Right ventricle myocardium inferior (tissue), 1 donor: ENCODE results near the gene DDX10. TPM values are rescaled to one million over a fixed set of nuclear protein-coding genes. Genes with fewer than 3 reads are reported as not detected.

Source experiments
- ATAC-seq: fragments of 200-7000 bp; cut with Tn5 transposase; one replicate; pipeline ENCODE4 v1.9.1; 2020; ENCODE audit warnings: mild to moderate bottlenecking, moderate library complexity
- DNase-seq: peaks from one replicate; pipeline ENCODE4 v3.0.0; 2021; ENCODE audit errors: missing footprints
- intact Hi-C: fragments of 100-400 bp; cut with DNase I; formaldehyde crosslinking; loops from one replicate; pipeline ENCODE4 v1.11.0; 2022
- total RNA-seq: library from RNA; stranded (reverse); fragmentation: NEBNext Ultra II Directional; extraction: Animal tissue kit (Norgen Biotek cat#: 25700); gene quantifications from one replicate; pipeline ENCODE4 v1.2.1, GENCODE V29; 2021
- donor health status: DM: no; HTN: yes; CAD: no; lungs with severe emphysema.

DDX10 gene
- total RNA-seq, 1 donor from 2014 or later = 12.2 TPM

- intact Hi-C loops = no loop called here
- ATAC-seq (no peak), DNase-seq (no peak)
Observed at GRCh38 chr11:108933630-108934029, 268.8 kb downstream of the DDX10 start.

GRCh38 chr11:108934289-108934688 lies 269.4 kb downstream of the DDX10 start:
- DNase-seq = no peak
- ATAC-seq = no peak
- intact Hi-C loops = no loop called here

GRCh38 chr11:108934696-108935095 lies 269.8 kb downstream of the DDX10 start:
- intact Hi-C loops = no loop called here
- ATAC-seq = no peak
- no peak for DNase-seq

DNA sequence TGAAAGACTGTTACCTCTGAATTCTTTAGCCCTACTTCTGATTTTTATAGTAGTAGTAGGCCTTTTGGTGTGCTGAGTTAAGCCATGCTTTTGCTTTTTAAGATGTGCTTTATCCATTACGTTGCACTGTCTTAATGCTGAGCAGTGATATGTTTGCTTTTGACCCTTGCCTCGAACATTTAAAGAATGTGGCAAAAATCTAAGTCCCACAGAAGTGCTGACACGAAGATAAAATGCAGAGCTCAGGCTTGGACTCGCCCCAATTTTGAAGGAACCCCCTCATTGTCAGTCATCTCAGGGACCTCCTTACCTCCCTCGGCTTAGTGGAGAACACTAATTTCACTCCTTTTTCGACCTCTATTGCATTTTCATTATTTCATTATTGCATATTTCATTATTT lies 272.9 kb downstream of the DDX10 start:
- no peak for DNase-seq
- intact Hi-C loops = no loop called here
- ATAC-seq = no peak

GRCh38 chr11:108938604-108939003 lies 273.7 kb downstream of the DDX10 start:
- intact Hi-C loops = no loop called here
- ATAC-seq (no peak), DNase-seq (no peak)

GRCh38 chr11:108939135-108939534 lies 274.3 kb downstream of the DDX10 start:
- intact Hi-C loops = no loop called here
- ATAC-seq = no peak
- no peak for DNase-seq

- ATAC-seq (no peak), DNase-seq (no peak)
- intact Hi-C loops = no loop called here
Observed at GRCh38 chr11:108943853-108944252, 279.0 kb downstream of the DDX10 start.

- intact Hi-C loops = no loop called here
Observed at GRCh38 chr11:108944471-108945178, 279.8 kb downstream of the DDX10 start.

GRCh38 chr11:108945341-108945740 lies 280.5 kb downstream of the DDX10 start:
- ATAC-seq = no peak
- intact Hi-C loops = no loop called here
- DNase-seq = no peak

More at GRCh38 chr11:108944471-108945178, 279.8 kb downstream of the DDX10 start:
- DNase-seq = no peak
- no peak for ATAC-seq

- no peak for ATAC-seq
- intact Hi-C loops = no loop called here
Observed at GRCh38 chr11:108947654-108948570, 283.0 kb downstream of the DDX10 start.

GRCh38 chr11:108958368-108959104 lies 293.7 kb downstream of the DDX10 start:
- intact Hi-C loops = no loop called here
- no peak for DNase-seq
- no peak for ATAC-seq

More at GRCh38 chr11:108947654-108948570, 283.0 kb downstream of the DDX10 start:
- DNase-seq = no peak

DNA sequence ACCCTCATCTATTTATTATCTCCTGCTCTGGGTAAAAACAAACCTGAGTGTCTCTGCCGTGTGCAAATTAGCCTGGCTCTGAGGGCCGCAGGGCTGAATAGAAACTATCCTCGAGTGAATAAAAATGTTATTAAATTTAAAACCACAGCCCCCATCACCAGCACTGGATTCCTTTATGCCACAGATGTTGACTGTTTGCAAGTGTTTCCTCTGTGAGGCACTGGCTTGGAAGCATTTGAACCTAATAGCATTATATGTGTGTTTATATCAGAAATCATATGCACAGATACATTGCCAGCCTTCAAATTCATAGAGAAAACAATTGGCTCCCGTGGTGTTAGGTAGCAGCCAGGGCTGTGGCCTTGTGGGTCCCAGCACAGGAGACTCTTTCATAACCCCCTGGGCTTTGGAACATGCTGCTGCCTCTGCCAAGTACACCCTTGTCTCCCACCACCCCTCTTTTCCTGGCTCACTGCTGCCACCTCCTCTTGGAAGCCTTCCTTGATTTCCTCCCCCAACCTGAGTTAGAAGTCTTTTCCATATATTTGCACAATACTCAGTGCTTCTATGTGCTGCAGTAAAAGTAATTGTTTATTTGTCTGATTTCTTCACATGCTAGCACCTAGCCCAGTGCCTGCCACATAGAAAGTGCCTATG lies 294.4 kb downstream of the DDX10 start:
- ATAC-seq (no peak), DNase-seq (no peak)
- intact Hi-C loops = no loop called here

GRCh38 chr11:108959874-108960273 lies 295.0 kb downstream of the DDX10 start:
- ATAC-seq (no peak), DNase-seq (no peak)
- intact Hi-C loops = no loop called here

GRCh38 chr11:108960501-108960900 lies 295.6 kb downstream of the DDX10 start:
- intact Hi-C loops = no loop called here
- DNase-seq = no peak
- no peak for ATAC-seq

- no peak for ATAC-seq
- intact Hi-C loops = no loop called here
- DNase-seq = no peak
Observed at GRCh38 chr11:108961095-108961494, 296.2 kb downstream of the DDX10 start.

DNA sequence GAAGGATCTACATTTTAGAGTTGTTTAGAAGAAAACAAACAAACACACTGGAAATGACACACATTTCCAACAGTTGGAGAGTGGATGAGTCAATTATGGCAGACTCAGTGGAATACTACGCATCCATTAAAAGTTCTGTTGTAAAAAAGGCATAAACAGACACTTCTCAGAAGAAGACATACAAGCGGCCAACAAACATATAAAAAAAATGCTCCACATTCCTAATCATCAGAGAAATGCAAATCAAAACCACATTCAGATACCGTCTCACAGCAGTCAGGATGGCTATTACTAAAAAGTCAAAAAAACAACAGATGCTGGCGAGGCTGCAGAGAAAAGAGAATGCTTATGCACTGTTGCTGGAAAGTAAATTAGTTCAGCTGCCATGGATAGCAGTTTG lies 298.2 kb downstream of the DDX10 start:
- ATAC-seq (no peak), DNase-seq (no peak)
- intact Hi-C loops = no loop called here

GRCh38 chr11:108965306-108966001 lies 300.6 kb downstream of the DDX10 start:
- DNase-seq = no peak
- intact Hi-C loops = loop anchor here (2.0 to 5.0 kb wide), 3 partner anchors 107 to 335 kb away; no protein-coding TSS in a partner anchor
- ATAC-seq = no peak

DNA sequence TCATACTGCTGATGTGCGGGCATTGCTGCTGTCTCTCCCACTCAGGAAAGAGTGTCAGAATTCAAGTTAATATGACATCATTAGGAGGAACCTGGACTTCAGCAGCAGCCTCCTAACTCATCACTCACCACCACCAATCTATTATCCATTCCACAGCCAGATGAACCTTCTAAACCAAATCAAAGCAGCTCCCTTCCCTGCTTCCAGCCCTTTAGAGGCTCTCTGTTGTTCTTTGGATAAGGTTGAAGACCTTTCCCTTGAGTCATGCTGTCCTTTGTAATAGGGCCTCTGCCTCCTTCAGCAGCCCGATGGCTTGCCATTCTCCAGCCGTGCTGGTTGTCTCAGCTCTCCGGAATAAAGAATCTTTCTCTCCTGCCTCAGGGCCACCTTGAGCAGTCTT lies 301.3 kb downstream of the DDX10 start:
- intact Hi-C loops = loop anchor here (2.0 to 5.0 kb wide), 3 partner anchors 107 to 335 kb away; no protein-coding TSS in a partner anchor
- no peak for ATAC-seq

More for the DNA sequence above, 301.3 kb downstream of the DDX10 start:
- no peak for DNase-seq
